DND-41 (cell line): ENCODE measurements around the gene SLC4A9.
A peak's percentile ranks its signal among the peaks of the same experiment; 100 is the strongest.

ENCODE experiments used
- ATAC-seq: fragments of 200-7000 bp; cut with Tn5 transposase; 3 replicates; pipeline ENCODE4 v1.9.1; 2021; ENCODE audit warnings: low read depth; ENCODE audit not compliant: insufficient read depth
- DNase-seq: peaks from one replicate; pipeline ENCODE4 v3.0.0-alpha.2; 2020
- H2AFZ ChIP-seq: 2 replicates; pipeline ENCODE4 v1.6.0; 2012; ENCODE audit warnings: low read depth, low read length
- H3K27ac ChIP-seq: 2 replicates; pipeline ENCODE4 v1.5.1; 2012; ENCODE audit warnings: low read length, inconsistent platforms
- H3K27me3 ChIP-seq: fragments of 200-600 bp; sonication (generic); 2 replicates; pipeline ENCODE4 v1.6.0; 2012; ENCODE audit warnings: low read length, mild to moderate bottlenecking, inconsistent platforms; ENCODE audit not compliant: insufficient read depth, poor library complexity
- H3K36me3 ChIP-seq: 2 replicates; pipeline ENCODE4 v1.5.1; 2012; ENCODE audit warnings: low read length, inconsistent platforms; ENCODE audit not compliant: insufficient read depth
- H3K4me1 ChIP-seq: 2 replicates; pipeline ENCODE4 v1.5.1; 2012; ENCODE audit warnings: mild to moderate bottlenecking, low read length; ENCODE audit not compliant: insufficient read depth
- H3K4me2 ChIP-seq: 2 replicates; pipeline ENCODE4 v1.6.0; 2012; ENCODE audit warnings: mild to moderate bottlenecking, moderate library complexity, low read length, inconsistent platforms; ENCODE audit not compliant: insufficient read depth
- H3K4me3 ChIP-seq, 2 experiments: fragments of 200-600 bp in 1 of 2; shearing (Covaris generic) in 1 of 2; 2 replicates each; pipeline ENCODE4 v1.5.1; 2012 to 2016; ENCODE audit warnings: inconsistent platforms in 2 of 2, low read length in 2 of 2, mild to moderate bottlenecking in 2 of 2, low read depth in 1 of 2, moderate library complexity in 1 of 2
- H3K79me2 ChIP-seq: 2 replicates; pipeline ENCODE4 v1.6.0; 2012; ENCODE audit warnings: low read length, inconsistent platforms; ENCODE audit not compliant: insufficient read depth
- H3K9ac ChIP-seq: 2 replicates; pipeline ENCODE4 v1.6.0; 2012; ENCODE audit warnings: low read depth, mild to moderate bottlenecking, inconsistent platforms, low read length, moderate library complexity
- H3K9me3 ChIP-seq: 2 replicates; pipeline ENCODE4 v1.5.1; 2012; ENCODE audit warnings: low read length, moderate library complexity, mild to moderate bottlenecking, inconsistent platforms; ENCODE audit not compliant: insufficient read depth, severe bottlenecking
- H4K20me1 ChIP-seq: 2 replicates; pipeline ENCODE4 v1.6.0; 2012; ENCODE audit warnings: low read length; ENCODE audit not compliant: insufficient read depth
- CTCF ChIP-seq: IDR thresholded peaks from 2 replicates; pipeline ENCODE4 v1.5.1; 2012; ENCODE audit warnings: borderline replicate concordance, low read length, moderate library complexity, mild to moderate bottlenecking; ENCODE audit not compliant: poor library complexity, severe bottlenecking; ENCODE audit errors: extremely low read depth
- EZH2 ChIP-seq: IDR thresholded peaks from 3 replicates; pipeline ENCODE4 v1.6.1; 2012; ENCODE audit warnings: borderline replicate concordance, low read depth, mild to moderate bottlenecking, moderate library complexity, low read length, inconsistent platforms; ENCODE audit not compliant: severe bottlenecking

SLC4A9 gene

GRCh38 chr5:140393738-140394137, 33.7 kb downstream of the SLC4A9 start:
- H3K36me3 ChIP-seq = no peaks in the 10 kb centered on the region
- DNase-seq = no peak
- H3K4me2 ChIP-seq = no peak overlapping the region
- no peaks in the 10 kb centered on the region for H3K9me3 ChIP-seq
- no peak overlapping the region for H2AFZ ChIP-seq
- H3K4me3 ChIP-seq = no peak overlapping the region
- no peak overlapping the region for H3K27ac ChIP-seq
- no peak for ATAC-seq
- TF ChIP-seq EZH2 (no peak), CTCF (no peak)
- H3K79me2 ChIP-seq = peaks cover 9% of the 10 kb centered on the region
- no peak overlapping the region for H3K9ac ChIP-seq
- no peaks in the 10 kb centered on the region for H3K4me1 ChIP-seq
- H4K20me1 ChIP-seq = no peaks in the 10 kb centered on the region
- H3K27me3 ChIP-seq = no peaks in the 10 kb centered on the region

GRCh38 chr5:140398379-140398811, 38.4 kb downstream of the SLC4A9 start:
- ATAC-seq = no peak
- peaks cover 10% of the 10 kb centered on the region for H4K20me1 ChIP-seq
- H3K36me3 ChIP-seq = peaks cover 4% of the 10 kb centered on the region
- H3K4me1 ChIP-seq = peaks cover 21% of the 10 kb centered on the region
- H3K27ac ChIP-seq = no peak overlapping the region
- peaks cover 46% of the 10 kb centered on the region for H3K79me2 ChIP-seq
- no peak overlapping the region for H3K4me2 ChIP-seq
- no peak overlapping the region for H3K4me3 ChIP-seq
- H2AFZ ChIP-seq = no peak overlapping the region
- no peaks in the 10 kb centered on the region for H3K9me3 ChIP-seq
- no peak for DNase-seq
- H3K27me3 ChIP-seq = no peaks in the 10 kb centered on the region
- H3K9ac ChIP-seq = no peak overlapping the region
- TF ChIP-seq CTCF (no peak), EZH2 (no peak)

- H3K79me2 ChIP-seq = peaks cover 63% of the 10 kb centered on the region
- H3K36me3 ChIP-seq = peaks cover 15% of the 10 kb centered on the region
- H4K20me1 ChIP-seq = peaks cover 27% of the 10 kb centered on the region
- no peak for DNase-seq
- peak overlapping the region; percentile 90 for H3K4me2 ChIP-seq
- peak overlapping the region; percentile 67 for H3K9ac ChIP-seq
- no peaks in the 10 kb centered on the region for H3K27me3 ChIP-seq
- no peaks in the 10 kb centered on the region for H3K9me3 ChIP-seq
- peak overlapping the region; percentile 94 for H3K27ac ChIP-seq
- H3K4me1 ChIP-seq = peaks cover 39% of the 10 kb centered on the region
- TF ChIP-seq CTCF = no peak
- peak overlapping the region; percentile 27 to 64 for H3K4me3 ChIP-seq
- no peak for ATAC-seq
- H2AFZ ChIP-seq = peak overlapping the region; percentile 85
Measured at GRCh38 chr5:140399979-140400729, 40.2 kb downstream of the SLC4A9 start.
